GM12878 (cell line): ENCODE data around the gene HAP1. TPM values are rescaled to one million over a fixed set of nuclear protein-coding genes. Genes with fewer than 3 reads are reported as not detected.

Experiments used
- ASH2L ChIP-seq: fragments of 300-600, 200-600 bp; sonication (generic); IDR thresholded peaks from 2 replicates; pipeline ENCODE4 v1.6.1; 2017; ENCODE audit warnings: low read depth, mild to moderate bottlenecking, borderline replicate concordance
- BHLHE40 ChIP-seq, 2 experiments: fragments of 450-650 bp in 1 of 2; IDR thresholded peaks; 2 replicates each; pipeline ENCODE4 v1.6.1; 2011 to 2017; ENCODE audit warnings: low read depth in 2 of 2, borderline replicate concordance in 1 of 2, improper control_type of control experiment in 1 of 2, low read length in 1 of 2, mild to moderate bottlenecking in 1 of 2
- GABPA ChIP-seq: IDR thresholded peaks from 2 replicates; pipeline ENCODE4 v1.6.1; 2014; ENCODE audit warnings: antibody characterized with exemption, low read depth, mild to moderate bottlenecking, inconsistent platforms
- HSF1 ChIP-seq: fragments of 150-350 bp; IDR thresholded peaks from 2 replicates; pipeline ENCODE4 v1.6.1; 2014; ENCODE audit warnings: mild to moderate bottlenecking, low read depth, low read length
- MEF2A ChIP-seq: IDR thresholded peaks from 2 replicates; pipeline ENCODE4 v1.6.1; 2011; ENCODE audit warnings: low read depth, mild to moderate bottlenecking, low read length, moderate library complexity; ENCODE audit not compliant: insufficient read depth
- NFXL1 ChIP-seq: fragments of 450-650 bp; IDR thresholded peaks from 2 replicates; pipeline ENCODE4 v1.6.1; 2017; ENCODE audit warnings: antibody characterized with exemption, mild to moderate bottlenecking, borderline replicate concordance
- POLR2AphosphoS5 ChIP-seq: IDR thresholded peaks from 2 replicates; pipeline ENCODE4 v1.6.1; 2011; ENCODE audit warnings: mild to moderate bottlenecking, low read length, inconsistent platforms
- SMAD1 ChIP-seq: fragments of 450-650 bp; IDR thresholded peaks from 2 replicates; pipeline ENCODE4 v1.6.1; 2018; ENCODE audit warnings: mild to moderate bottlenecking, low read depth; ENCODE audit not compliant: partially characterized antibody
- SP1 ChIP-seq: IDR thresholded peaks from one replicate; pipeline ENCODE4 v1.6.1; 2011; ENCODE audit warnings: low read depth, low read length
- SREBF1 ChIP-seq: IDR thresholded peaks from 2 replicates; pipeline ENCODE4 v1.6.1; 2012; ENCODE audit warnings: mild to moderate bottlenecking, low read length
- SUPT20H ChIP-seq: IDR thresholded peaks from 2 replicates; pipeline ENCODE4 v1.6.1; 2011; ENCODE audit warnings: low read depth, mild to moderate bottlenecking, low read length, moderate library complexity, borderline replicate concordance; ENCODE audit not compliant: control insufficient read depth
- TBL1XR1 ChIP-seq: IDR thresholded peaks from 2 replicates; pipeline ENCODE4 v1.6.1; 2012; ENCODE audit warnings: low read depth, low read length, improper control_type of control experiment
- TCF12 ChIP-seq: IDR thresholded peaks from 2 replicates; pipeline ENCODE4 v1.6.1; 2011; ENCODE audit warnings: low read depth, mild to moderate bottlenecking, low read length
- TCF3 ChIP-seq: IDR thresholded peaks from 2 replicates; pipeline ENCODE4 v1.6.1; 2012; ENCODE audit warnings: low read depth, mild to moderate bottlenecking, low read length, borderline replicate concordance; ENCODE audit not compliant: insufficient read depth
- polyA plus RNA-seq, 11 experiments: library from polyadenylated mRNA; depleted of rRNA in 4 of 11; unstranded in 6 of 11; stranded (reverse) in 5 of 11; fragments of >200 nt; fragmentation: Nextera tagmentation in 4 of 11; fragmentation: Illumina TruSeq in 1 of 11; extraction: Ambion mirVana in 4 of 11; extraction: Trizol in 1 of 11; gene quantifications; 1 replicate in 1 of 11; 2 replicates in 10 of 11; pipeline versions ENCODE4 v1.2.1 to v1.2.3, GENCODE V29; 2011 to 2016; ENCODE audit warnings: inconsistent platforms in 2 of 11, missing spikeins in 2 of 11, low read depth in 1 of 11
- total RNA-seq, 4 experiments: library from RNA; depleted of rRNA in 3 of 4; stranded (reverse); fragments of >200 nt in 3 of 4; fragmentation: Illumina TruSeq in 1 of 4; extraction: Trizol in 1 of 4; gene quantifications; 2 replicates each; pipeline versions ENCODE4 v1.2.1 to v1.2.3, GENCODE V29; 2013 to 2021
- TF ChIP-seq, protein P1 (sequence below): fragments of 450-650 bp; IDR thresholded peaks from 2 replicates; pipeline ENCODE4 v1.6.1; 2018; ENCODE audit warnings: borderline replicate concordance, mild to moderate bottlenecking; ENCODE audit not compliant: partially characterized antibody
- TF ChIP-seq, protein P2 (sequence below): fragments of 450-650 bp; IDR thresholded peaks from 2 replicates; pipeline ENCODE4 v1.6.1; 2017; ENCODE audit warnings: low read depth, mild to moderate bottlenecking, moderate library complexity

HAP1 gene
- total and polyA plus RNA-seq, 10 of the 15 experiments (the other 5 are each of a cell fraction or from before 2014, with no cell fraction given): not detected

GRCh38 chr17:41688641-41689496 lies 45.6 kb downstream of the HAP1 start, which contains the start of gene EIF1 (continued):
- TF ChIP-seq TCF12 (peak; percentile 69; the same call in 1 of the 2 replicates), SP1 (peak; percentile 86), TBL1XR1 (peak; percentile 35; the same call in 1 of the 2 replicates), BHLHE40 (IDR thresholded peaks at IDR 0.05; ENCODE audit: borderline replicate concordance in 1 of 2, low read depth in 2 of 2, low read length in 1 of 2) (peak in 1 of 2 experiments; percentile 72; a peak in 3 of 4 replicates), SREBF1 (no peak), POLR2AphosphoS5 (peak; percentile 99), HSF1 (no peak), SMAD1 (peak; percentile 98), GABPA (peak; percentile 90), MEF2A (no peak), ASH2L (peak; percentile 85), NFXL1 (no peak), TCF3 (peak; percentile 87; the same call in 1 of the 2 replicates), SUPT20H (no peak)
- TF ChIP-seq, protein P1, sequence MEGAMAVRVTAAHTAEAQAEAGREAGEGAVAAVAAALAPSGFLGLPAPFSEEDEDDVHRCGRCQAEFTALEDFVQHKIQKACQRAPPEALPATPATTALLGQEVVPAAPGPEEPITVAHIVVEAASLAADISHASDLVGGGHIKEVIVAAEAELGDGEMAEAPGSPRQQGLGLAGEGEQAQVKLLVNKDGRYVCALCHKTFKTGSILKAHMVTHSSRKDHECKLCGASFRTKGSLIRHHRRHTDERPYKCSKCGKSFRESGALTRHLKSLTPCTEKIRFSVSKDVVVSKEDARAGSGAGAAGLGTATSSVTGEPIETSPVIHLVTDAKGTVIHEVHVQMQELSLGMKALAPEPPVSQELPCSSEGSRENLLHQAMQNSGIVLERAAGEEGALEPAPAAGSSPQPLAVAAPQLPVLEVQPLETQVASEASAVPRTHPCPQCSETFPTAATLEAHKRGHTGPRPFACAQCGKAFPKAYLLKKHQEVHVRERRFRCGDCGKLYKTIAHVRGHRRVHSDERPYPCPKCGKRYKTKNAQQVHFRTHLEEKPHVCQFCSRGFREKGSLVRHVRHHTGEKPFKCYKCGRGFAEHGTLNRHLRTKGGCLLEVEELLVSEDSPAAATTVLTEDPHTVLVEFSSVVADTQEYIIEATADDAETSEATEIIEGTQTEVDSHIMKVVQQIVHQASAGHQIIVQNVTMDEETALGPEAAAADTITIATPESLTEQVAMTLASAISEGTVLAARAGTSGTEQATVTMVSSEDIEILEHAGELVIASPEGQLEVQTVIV: peak; percentile 58
- TF ChIP-seq, protein P2, sequence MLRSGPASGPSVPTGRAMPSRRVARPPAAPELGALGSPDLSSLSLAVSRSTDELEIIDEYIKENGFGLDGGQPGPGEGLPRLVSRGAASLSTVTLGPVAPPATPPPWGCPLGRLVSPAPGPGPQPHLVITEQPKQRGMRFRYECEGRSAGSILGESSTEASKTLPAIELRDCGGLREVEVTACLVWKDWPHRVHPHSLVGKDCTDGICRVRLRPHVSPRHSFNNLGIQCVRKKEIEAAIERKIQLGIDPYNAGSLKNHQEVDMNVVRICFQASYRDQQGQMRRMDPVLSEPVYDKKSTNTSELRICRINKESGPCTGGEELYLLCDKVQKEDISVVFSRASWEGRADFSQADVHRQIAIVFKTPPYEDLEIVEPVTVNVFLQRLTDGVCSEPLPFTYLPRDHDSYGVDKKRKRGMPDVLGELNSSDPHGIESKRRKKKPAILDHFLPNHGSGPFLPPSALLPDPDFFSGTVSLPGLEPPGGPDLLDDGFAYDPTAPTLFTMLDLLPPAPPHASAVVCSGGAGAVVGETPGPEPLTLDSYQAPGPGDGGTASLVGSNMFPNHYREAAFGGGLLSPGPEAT: peak; percentile 22; the same call in 1 of the 2 replicates
